OCI-LY3 (cell line): Measurements from ENCODE around the gene SLC13A2.

ENCODE experiments used
- H2AFZ ChIP-seq: fragments of 200-600, 300-600 bp; shearing (Covaris generic); 2 replicates; pipeline ENCODE4 v1.6.0; 2014; ENCODE audit warnings: antibody characterized with exemption, low read depth, low read length
- H3K27ac ChIP-seq: fragments of 200-600, 300-600 bp; sonication (generic); 2 replicates; pipeline ENCODE4 v1.5.1; 2014; ENCODE audit warnings: mild to moderate bottlenecking, low read length, moderate library complexity, mixed read lengths
- H3K27me3 ChIP-seq: fragments of 200-600, 300-600 bp; sonication (generic); 2 replicates; pipeline ENCODE4 v1.6.1; 2014; ENCODE audit warnings: low read depth, low read length, mixed read lengths
- H3K36me3 ChIP-seq: fragments of 200-600, 300-600 bp; sonication (generic); replicated peaks from 2 replicates; pipeline ENCODE3; 2014; ENCODE audit warnings: low read depth, low read length, mixed read lengths
- H3K4me1 ChIP-seq: fragments of 300-600, 200-600 bp; sonication (generic); 2 replicates; pipeline ENCODE4 v1.6.1; 2014; ENCODE audit warnings: low read length, mixed read lengths
- H3K4me2 ChIP-seq: fragments of 200-600, 300-600 bp; sonication (generic); 2 replicates; pipeline ENCODE4 v1.6.1; 2014; ENCODE audit warnings: low read length, mixed read lengths
- H3K4me3 ChIP-seq: fragments of 300-600, 200-600 bp; sonication (generic); 2 replicates; pipeline ENCODE4 v1.5.1; 2014; ENCODE audit warnings: antibody characterized with exemption, mild to moderate bottlenecking, low read length, moderate library complexity
- H3K79me2 ChIP-seq: fragments of 300-600, 200-600 bp; shearing (Covaris generic); 2 replicates; pipeline ENCODE4 v1.6.1; 2014; ENCODE audit warnings: mild to moderate bottlenecking, low read length, mixed read lengths
- H3K9ac ChIP-seq: fragments of 300-600, 200-600 bp; shearing (Covaris generic); 2 replicates; pipeline ENCODE4 v1.6.0; 2014; ENCODE audit warnings: mild to moderate bottlenecking, low read length, moderate library complexity
- H3K9me3 ChIP-seq: fragments of 200-600, 300-600 bp; shearing (Covaris generic); 2 replicates; pipeline ENCODE4 v1.6.1; 2014; ENCODE audit warnings: low read length, mixed read lengths; ENCODE audit not compliant: insufficient read depth
- H4K20me1 ChIP-seq: fragments of 200-600, 300-600 bp; sonication (generic); 2 replicates; pipeline ENCODE4 v1.6.1; 2016; ENCODE audit warnings: low read length, mixed read lengths; ENCODE audit not compliant: insufficient read depth
- CTCF ChIP-seq: fragments of 200-600, 300-600 bp; sonication (generic); IDR thresholded peaks from 2 replicates; pipeline ENCODE4 v1.5.1; 2014; ENCODE audit warnings: antibody characterized with exemption, low read length, low read depth
- EZH2phosphoT487 ChIP-seq: fragments of 200-600 bp; shearing (Covaris generic); IDR thresholded peaks from 2 replicates; pipeline ENCODE4 v1.6.1; 2018; ENCODE audit warnings: antibody characterized with exemption, mixed run types, low read depth

Gene SLC13A2

GRCh38 chr17:28474111-28474531 lies 677 bp downstream of the SLC13A2 start:
- no peak overlapping the region for H3K4me3 ChIP-seq
- no peak for TF ChIP-seq CTCF
- no peak for TF ChIP-seq EZH2phosphoT487
- no peaks in the 10 kb centered on the region for H4K20me1 ChIP-seq
- H3K27ac ChIP-seq, result no peak overlapping the region
- H3K9ac ChIP-seq, result no peak overlapping the region
- peaks cover 23% of the 10 kb centered on the region for H3K4me1 ChIP-seq
- no peaks in the 10 kb centered on the region for H3K79me2 ChIP-seq
- H3K9me3 ChIP-seq, result no peaks in the 10 kb centered on the region
- H3K4me2 ChIP-seq, result no peak overlapping the region
- H3K36me3 ChIP-seq, result no peaks in the 10 kb centered on the region
- no peak overlapping the region for H2AFZ ChIP-seq
- no peaks in the 10 kb centered on the region for H3K27me3 ChIP-seq

- Histone ChIP-seq H3K27me3 (no peaks in the 10 kb centered on the region), H2AFZ (no peak overlapping the region), H3K9me3 (no peaks in the 10 kb centered on the region), H3K9ac (no peak overlapping the region), H3K4me2 (no peak overlapping the region), H3K27ac (no peak overlapping the region), H3K79me2 (no peaks in the 10 kb centered on the region), H3K4me1 (peaks cover 18% of the 10 kb centered on the region), H3K36me3 (no peaks in the 10 kb centered on the region), H3K4me3 (no peak overlapping the region), H4K20me1 (no peaks in the 10 kb centered on the region)
- no peak for TF ChIP-seq CTCF
- TF ChIP-seq EZH2phosphoT487, result no peak
Observed at GRCh38 chr17:28475151-28475900, 1.9 kb downstream of the SLC13A2 start.

- H3K4me1 ChIP-seq, result peaks cover 14% of the 10 kb centered on the region
- TF ChIP-seq CTCF, result no peak
- no peak for TF ChIP-seq EZH2phosphoT487
- H4K20me1 ChIP-seq, result no peaks in the 10 kb centered on the region
- H3K36me3 ChIP-seq, result no peaks in the 10 kb centered on the region
- no peak overlapping the region for H3K9ac ChIP-seq
- no peak overlapping the region for H3K4me3 ChIP-seq
- H3K4me2 ChIP-seq, result no peak overlapping the region
- H3K27me3 ChIP-seq, result no peaks in the 10 kb centered on the region
- H2AFZ ChIP-seq, result no peak overlapping the region
- H3K79me2 ChIP-seq, result no peaks in the 10 kb centered on the region
- no peaks in the 10 kb centered on the region for H3K9me3 ChIP-seq
- H3K27ac ChIP-seq, result no peak overlapping the region
Observed at GRCh38 chr17:28476076-28476865, 2.8 kb downstream of the SLC13A2 start.

GRCh38 chr17:28477928-28478327 lies 4.5 kb downstream of the SLC13A2 start:
- H3K4me1 ChIP-seq, result peaks cover 11% of the 10 kb centered on the region
- H3K27me3 ChIP-seq, result 0 out of 2 replicates have a peak, but pooled peaks cover 3% of the 10 kb centered on the region
- H3K9ac ChIP-seq, result no peak overlapping the region
- H3K4me2 ChIP-seq, result no peak overlapping the region
- no peaks in the 10 kb centered on the region for H4K20me1 ChIP-seq
- H3K79me2 ChIP-seq, result no peaks in the 10 kb centered on the region
- H2AFZ ChIP-seq, result no peak overlapping the region
- H3K27ac ChIP-seq, result no peak overlapping the region
- H3K36me3 ChIP-seq, result no peaks in the 10 kb centered on the region
- no peaks in the 10 kb centered on the region for H3K9me3 ChIP-seq
- no peak overlapping the region for H3K4me3 ChIP-seq
- no peak for TF ChIP-seq CTCF
- TF ChIP-seq EZH2phosphoT487, result no peak
